ENCODE data around the gene PIK3R1. TPM values are rescaled to one million over a fixed set of nuclear protein-coding genes. Genes with fewer than 3 reads are reported as not detected.

The PIK3R1 gene
- total RNA-seq, 1 experiment from 2014 or later, result 47.8 TPM

DNA sequence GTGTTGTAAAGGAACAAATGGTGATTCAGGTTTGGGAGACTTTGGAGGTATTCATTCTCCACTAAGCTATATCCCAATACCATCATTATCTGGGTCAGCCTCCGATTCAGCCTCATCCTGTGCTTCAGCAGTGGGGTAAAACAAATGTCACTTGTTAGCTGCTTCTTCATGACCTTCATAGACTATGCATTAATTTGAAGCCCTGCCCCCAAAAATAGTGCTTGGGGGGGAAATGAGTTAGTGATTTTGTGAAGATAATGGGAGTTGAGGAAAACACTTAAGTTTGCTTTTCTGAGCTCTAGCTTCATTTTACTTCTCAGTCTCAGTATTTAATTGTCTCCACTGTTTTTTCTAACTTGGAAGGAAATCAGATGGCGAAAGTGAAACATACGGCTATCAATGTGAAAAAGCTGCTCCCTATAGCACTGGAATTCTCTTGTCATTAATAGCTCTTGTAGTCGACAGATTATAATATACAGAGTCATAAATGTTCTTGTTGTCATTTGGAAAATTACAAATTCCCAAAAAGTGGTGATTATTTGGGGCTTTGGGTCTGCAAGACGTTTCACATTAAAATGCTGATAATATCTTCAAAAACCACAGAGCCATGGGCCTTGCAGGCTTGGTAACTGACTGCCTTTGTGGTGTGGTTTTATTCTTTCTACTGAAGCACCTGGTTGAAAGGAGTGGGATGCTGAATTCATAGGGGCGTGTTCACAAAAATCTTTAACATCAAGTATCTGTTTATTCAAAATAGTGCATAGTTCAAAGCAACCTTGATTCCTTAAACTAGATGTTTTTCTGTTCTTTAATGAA, 40.0 kb downstream of the PIK3R1 start:
- Mint-ChIP-seq H3K9me3 (ENCODE audit: unreplicated experiment) (no peaks in the 10 kb centered on the region), H3K36me3 (ENCODE audit: insufficient read depth, unreplicated experiment) (peaks cover 30% of the 10 kb centered on the region), H3K27ac (ENCODE audit: unreplicated experiment) (no peak overlapping the region), H3K27me3 (ENCODE audit: insufficient read depth, unreplicated experiment) (no peaks in the 10 kb centered on the region), H3K4me1 (ENCODE audit: low read depth, unreplicated experiment) (peaks cover 17% of the 10 kb centered on the region), H3K4me3 (ENCODE audit: unreplicated experiment) (no peak overlapping the region)
- H3K36me3 ChIP-seq (ENCODE audit: control insufficient read depth, insufficient read depth, low read length), result peaks cover 3% of the 10 kb centered on the region
- no peak overlapping the region for H3K4me3 ChIP-seq (ENCODE audit: low read depth, low read length)
- intact Hi-C loops (cut with micrococcal nuclease; ENCODE audit: unreplicated experiment), result no loop called here
- H3K4me1 ChIP-seq, result 0 out of 2 replicates have a peak, but pooled peaks cover 8% of the 10 kb centered on the region
- no peaks in the 10 kb centered on the region for H3K27me3 ChIP-seq (replicated peaks; ENCODE audit: control insufficient read depth, insufficient read depth, low read length)
- ChIA-PET CTCF (interaction anchor here (0.6 kb wide), 1 partner anchor 804 kb away, joined by 4 read pairs; no protein-coding TSS in a partner anchor), POLR2A (no interaction called here)
- no peak for DNase-seq
- no peaks in the 10 kb centered on the region for H3K9me3 ChIP-seq
- BruUV-seq (replicated peaks), result no TSS peak
- TF ChIP-seq, protein P1, sequence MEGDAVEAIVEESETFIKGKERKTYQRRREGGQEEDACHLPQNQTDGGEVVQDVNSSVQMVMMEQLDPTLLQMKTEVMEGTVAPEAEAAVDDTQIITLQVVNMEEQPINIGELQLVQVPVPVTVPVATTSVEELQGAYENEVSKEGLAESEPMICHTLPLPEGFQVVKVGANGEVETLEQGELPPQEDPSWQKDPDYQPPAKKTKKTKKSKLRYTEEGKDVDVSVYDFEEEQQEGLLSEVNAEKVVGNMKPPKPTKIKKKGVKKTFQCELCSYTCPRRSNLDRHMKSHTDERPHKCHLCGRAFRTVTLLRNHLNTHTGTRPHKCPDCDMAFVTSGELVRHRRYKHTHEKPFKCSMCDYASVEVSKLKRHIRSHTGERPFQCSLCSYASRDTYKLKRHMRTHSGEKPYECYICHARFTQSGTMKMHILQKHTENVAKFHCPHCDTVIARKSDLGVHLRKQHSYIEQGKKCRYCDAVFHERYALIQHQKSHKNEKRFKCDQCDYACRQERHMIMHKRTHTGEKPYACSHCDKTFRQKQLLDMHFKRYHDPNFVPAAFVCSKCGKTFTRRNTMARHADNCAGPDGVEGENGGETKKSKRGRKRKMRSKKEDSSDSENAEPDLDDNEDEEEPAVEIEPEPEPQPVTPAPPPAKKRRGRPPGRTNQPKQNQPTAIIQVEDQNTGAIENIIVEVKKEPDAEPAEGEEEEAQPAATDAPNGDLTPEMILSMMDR (IDR thresholded peaks at IDR 0.05; ENCODE audit: insufficient read depth in 1 of 2, low read depth in 1 of 2, low read length in 1 of 2, severe bottlenecking in 1 of 2, unreplicated experiment in 1 of 2), result no peak

DNA sequence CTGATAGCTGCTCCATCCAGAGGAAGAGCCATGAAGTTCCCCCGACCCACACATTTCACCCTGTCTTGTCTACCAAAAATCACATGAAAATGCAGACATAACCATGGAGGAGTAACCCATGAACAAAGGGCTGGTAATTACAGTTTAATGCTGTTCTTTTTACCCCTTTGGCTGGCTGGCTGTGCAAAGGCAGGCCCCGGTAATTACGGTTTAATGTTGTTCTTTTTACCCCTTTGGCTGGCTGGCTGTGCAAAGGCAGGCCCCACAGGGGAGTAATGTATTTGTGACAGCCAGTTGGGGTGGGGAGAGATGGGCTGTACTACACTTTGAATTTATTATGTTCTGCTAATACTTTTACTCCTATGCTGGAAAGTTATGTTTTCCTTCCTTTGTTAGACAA, 41.7 kb downstream of the PIK3R1 start:
- H3K9me3 ChIP-seq, result no peaks in the 10 kb centered on the region
- no TSS peak for BruUV-seq (replicated peaks)
- Mint-ChIP-seq H3K27ac (ENCODE audit: unreplicated experiment) (no peak overlapping the region), H3K36me3 (ENCODE audit: insufficient read depth, unreplicated experiment) (peaks cover 26% of the 10 kb centered on the region), H3K9me3 (ENCODE audit: unreplicated experiment) (no peaks in the 10 kb centered on the region), H3K4me1 (ENCODE audit: low read depth, unreplicated experiment) (peaks cover 2% of the 10 kb centered on the region), H3K4me3 (ENCODE audit: unreplicated experiment) (no peak overlapping the region), H3K27me3 (ENCODE audit: insufficient read depth, unreplicated experiment) (no peaks in the 10 kb centered on the region)
- CTCF ChIA-PET, result no interaction called here
- intact Hi-C loops (cut with micrococcal nuclease; ENCODE audit: unreplicated experiment), result no loop called here
- no peak for DNase-seq
- peaks cover 3% of the 10 kb centered on the region for H3K36me3 ChIP-seq (ENCODE audit: control insufficient read depth, insufficient read depth, low read length)
- H3K4me3 ChIP-seq (ENCODE audit: low read depth, low read length), result no peak overlapping the region
- TF ChIP-seq, protein P1 (IDR thresholded peaks at IDR 0.05; ENCODE audit: insufficient read depth in 1 of 2, low read depth in 1 of 2, low read length in 1 of 2, severe bottlenecking in 1 of 2, unreplicated experiment in 1 of 2), result no peak
- H3K4me1 ChIP-seq, result no peaks in the 10 kb centered on the region
- no peaks in the 10 kb centered on the region for H3K27me3 ChIP-seq (replicated peaks; ENCODE audit: control insufficient read depth, insufficient read depth, low read length)
- POLR2A ChIA-PET, result no interaction called here

- H3K4me1 ChIP-seq, result peaks cover 2% of the 10 kb centered on the region; the same call in 1 of the 2 replicates
- H3K27me3 ChIP-seq (replicated peaks; ENCODE audit: control insufficient read depth, insufficient read depth, low read length), result no peaks in the 10 kb centered on the region
- intact Hi-C loops (cut with micrococcal nuclease; ENCODE audit: unreplicated experiment), result no loop called here
- no peaks in the 10 kb centered on the region for H3K9me3 Mint-ChIP-seq (ENCODE audit: unreplicated experiment)
- H3K4me3 Mint-ChIP-seq (ENCODE audit: unreplicated experiment), result no peak overlapping the region
- peaks cover 26% of the 10 kb centered on the region for H3K36me3 Mint-ChIP-seq (ENCODE audit: insufficient read depth, unreplicated experiment)
- no peaks in the 10 kb centered on the region for H3K9me3 ChIP-seq
- H3K4me3 ChIP-seq (ENCODE audit: low read depth, low read length), result no peak overlapping the region
- ChIA-PET CTCF (no interaction called here), POLR2A (no interaction called here)
- no peak for DNase-seq
- H3K27ac Mint-ChIP-seq (ENCODE audit: unreplicated experiment), result no peak overlapping the region
- no TSS peak for BruUV-seq (replicated peaks)
- TF ChIP-seq, protein P1 (IDR thresholded peaks at IDR 0.05; ENCODE audit: insufficient read depth in 1 of 2, low read depth in 1 of 2, low read length in 1 of 2, severe bottlenecking in 1 of 2, unreplicated experiment in 1 of 2), result no peak
- H3K4me1 Mint-ChIP-seq (ENCODE audit: low read depth, unreplicated experiment), result no peaks in the 10 kb centered on the region
- H3K36me3 ChIP-seq (ENCODE audit: control insufficient read depth, insufficient read depth, low read length), result peaks cover 3% of the 10 kb centered on the region
- H3K27me3 Mint-ChIP-seq (ENCODE audit: insufficient read depth, unreplicated experiment), result no peaks in the 10 kb centered on the region
Observed at GRCh38 chr5:68258531-68258930, 43.0 kb downstream of the PIK3R1 start.
